Suprapubic skin (tissue), 3 donors: ENCODE measurements around the gene SBK1.

Experiments used
- CTCF ChIP-seq, 2 donors: fragments of 200-600 bp in 1 of 2; fragments of 450-650 bp in 1 of 2; sonication (generic) in 1 of 2; IDR thresholded peaks; one replicate each; pipeline ENCODE4 v1.5.1; 2016 to 2019; ENCODE audit warnings: antibody characterized with exemption in 2 of 2, mild to moderate bottlenecking in 1 of 2, moderate library complexity in 1 of 2
- EP300 ChIP-seq: sonication (generic); formaldehyde crosslinking; IDR thresholded peaks from one replicate; pipeline ENCODE4 v1.6.1; 2017; ENCODE audit warnings: antibody characterized with exemption

GRCh38 chr16:28298511-28298878, 6.2 kb downstream of the SBK1 start:
- TF ChIP-seq EP300 (no peak), CTCF (IDR thresholded peaks at IDR 0.05) (no peak)
